HEK293 (cell line): Measurements from ENCODE around the gene NCAPG2.
"Not testable (repeated sequence)": the region's sequence is repeated elsewhere in the genome, so short reads cannot be mapped to it uniquely, and the experiment has no call there.

Source experiments
- CTCF ChIP-seq: fragments of 450-650 bp; formaldehyde crosslinking; IDR thresholded peaks from 2 replicates; pipeline ENCODE4 v1.5.1; 2016; ENCODE audit warnings: missing biosample characterization, missing genetic modification characterization
- SALL2 ChIP-seq: fragments of 450-650 bp; formaldehyde crosslinking; IDR thresholded peaks from 2 replicates; pipeline ENCODE4 v1.5.0; 2017; ENCODE audit warnings: missing biosample characterization, mild to moderate bottlenecking, missing genetic modification characterization, borderline replicate concordance
- YY1 ChIP-seq: fragments of 450-650 bp; formaldehyde crosslinking; IDR thresholded peaks from 2 replicates; pipeline ENCODE4 v1.5.1; 2018; ENCODE audit warnings: missing biosample characterization, missing genetic modification characterization
- ZBTB21 ChIP-seq: fragments of 450-650 bp; formaldehyde crosslinking; IDR thresholded peaks from 2 replicates; pipeline ENCODE4 v1.5.1; 2017; ENCODE audit warnings: missing biosample characterization, missing genetic modification characterization
- ZNF10 ChIP-seq: fragments of 450-650 bp; formaldehyde crosslinking; IDR thresholded peaks from 2 replicates; pipeline ENCODE4 v1.5.1; 2017; ENCODE audit warnings: missing biosample characterization, missing genetic modification characterization
- ZNF274 ChIP-seq, 2 experiments: fragments of 200-500 bp in 1 of 2; fragments of 450-650 bp in 1 of 2; sonication (Bioruptor generic) in 1 of 2; formaldehyde crosslinking in 1 of 2; IDR thresholded peaks; 2 replicates each; pipeline versions ENCODE4 v1.5.1 to v1.6.1; 2014 to 2016; ENCODE audit warnings: borderline replicate concordance in 1 of 2, inconsistent platforms in 1 of 2, low read length in 1 of 2, missing biosample characterization in 1 of 2, missing genetic modification characterization in 1 of 2
- ZNF280D ChIP-seq: fragments of 450-650 bp; formaldehyde crosslinking; IDR thresholded peaks from 2 replicates; pipeline ENCODE4 v1.5.1; 2016; ENCODE audit warnings: missing biosample characterization, missing genetic modification characterization
- ZNF521 ChIP-seq: fragments of 450-650 bp; formaldehyde crosslinking; IDR thresholded peaks from 2 replicates; pipeline ENCODE4 v1.5.1; 2017; ENCODE audit warnings: missing biosample characterization, mild to moderate bottlenecking, missing genetic modification characterization
- ZNF580 ChIP-seq: fragments of 450-650 bp; formaldehyde crosslinking; IDR thresholded peaks from 2 replicates; pipeline ENCODE4 v1.5.1; 2016; ENCODE audit warnings: missing biosample characterization, missing genetic modification characterization
- ZNF654 ChIP-seq: fragments of 450-650 bp; formaldehyde crosslinking; IDR thresholded peaks from 2 replicates; pipeline ENCODE4 v1.5.1; 2016; ENCODE audit warnings: low read depth, missing biosample characterization, missing genetic modification characterization
- ZNF768 ChIP-seq: fragments of 450-650 bp; formaldehyde crosslinking; IDR thresholded peaks from 2 replicates; pipeline ENCODE4 v1.5.1; 2018; ENCODE audit warnings: missing biosample characterization, mild to moderate bottlenecking, missing genetic modification characterization
- ZNF776 ChIP-seq: fragments of 450-650 bp; formaldehyde crosslinking; IDR thresholded peaks from 2 replicates; pipeline ENCODE4 v1.5.0; 2017; ENCODE audit warnings: missing biosample characterization, missing genetic modification characterization, borderline replicate concordance
- ZSCAN18 ChIP-seq: fragments of 450-650 bp; formaldehyde crosslinking; IDR thresholded peaks from 2 replicates; pipeline ENCODE4 v1.5.1; 2016; ENCODE audit warnings: missing biosample characterization, missing genetic modification characterization

- not testable (repeated sequence) for TF ChIP-seq ZNF280D (tag by site-specific recombination); ZNF521; SALL2 (tag by site-specific recombination); ZNF654 (tag by site-specific recombination); ZBTB21; CTCF; ZNF10 (tag by site-specific recombination); ZNF580 (tag by site-specific recombination); ZNF274 (IDR thresholded peaks at IDR 0.05; ENCODE audit: low read length); ZNF274 (tag by site-specific recombination; IDR thresholded peaks at IDR 0.05; ENCODE audit: borderline replicate concordance); ZSCAN18 (tag by site-specific recombination); YY1 (tag by site-specific recombination); ZNF776 (tag by site-specific recombination); ZNF768 (tag by site-specific recombination)
Observed at GRCh38 chr7:158626289-158626688, 78.3 kb downstream of the NCAPG2 start.
